C4-2B (cell line): Measurements from ENCODE around the gene CSGALNACT2.

ENCODE experiments used
- CTCF ChIP-seq: fragments of 450-650 bp; conservative IDR thresholded peaks from 2 replicates; pipeline ENCODE4 v1.5.1; 2017; ENCODE audit warnings: mild to moderate bottlenecking
- ZFX ChIP-seq: fragments of 450-650 bp; IDR thresholded peaks from 2 replicates; pipeline ENCODE4 v1.6.1; 2017

- TF ChIP-seq CTCF (no peak), ZFX (no peak)
Observed at GRCh38 chr10:43216931-43217562, 78.8 kb downstream of the CSGALNACT2 start.
